HPDE6-E6E7 (cell line): Measurements from ENCODE around the gene RASSF4.

Experiments
- DNase-seq: peaks from one replicate; pipeline ENCODE4 v3.0.0; 2011; ENCODE audit warnings: missing footprints; ENCODE audit errors: extremely low spot score

The RASSF4 gene

DNA sequence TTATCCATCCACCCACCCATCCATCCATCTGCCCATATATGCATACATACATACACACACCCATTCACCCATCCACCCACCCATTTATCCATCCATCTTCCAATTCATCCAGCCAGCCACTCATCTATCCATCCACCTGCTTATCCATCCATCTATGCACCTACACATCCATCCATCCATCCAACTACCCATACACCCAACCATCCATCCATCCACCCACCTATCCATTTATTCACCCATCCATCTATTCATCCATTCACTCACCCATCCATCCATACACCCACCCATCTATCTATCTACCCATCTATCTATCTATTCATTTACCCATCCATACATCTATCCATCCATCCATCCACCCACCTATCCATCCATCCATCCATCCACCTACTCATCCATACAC is 31.1 kb upstream of the RASSF4 start:
- DNase-seq = no peak

DNA sequence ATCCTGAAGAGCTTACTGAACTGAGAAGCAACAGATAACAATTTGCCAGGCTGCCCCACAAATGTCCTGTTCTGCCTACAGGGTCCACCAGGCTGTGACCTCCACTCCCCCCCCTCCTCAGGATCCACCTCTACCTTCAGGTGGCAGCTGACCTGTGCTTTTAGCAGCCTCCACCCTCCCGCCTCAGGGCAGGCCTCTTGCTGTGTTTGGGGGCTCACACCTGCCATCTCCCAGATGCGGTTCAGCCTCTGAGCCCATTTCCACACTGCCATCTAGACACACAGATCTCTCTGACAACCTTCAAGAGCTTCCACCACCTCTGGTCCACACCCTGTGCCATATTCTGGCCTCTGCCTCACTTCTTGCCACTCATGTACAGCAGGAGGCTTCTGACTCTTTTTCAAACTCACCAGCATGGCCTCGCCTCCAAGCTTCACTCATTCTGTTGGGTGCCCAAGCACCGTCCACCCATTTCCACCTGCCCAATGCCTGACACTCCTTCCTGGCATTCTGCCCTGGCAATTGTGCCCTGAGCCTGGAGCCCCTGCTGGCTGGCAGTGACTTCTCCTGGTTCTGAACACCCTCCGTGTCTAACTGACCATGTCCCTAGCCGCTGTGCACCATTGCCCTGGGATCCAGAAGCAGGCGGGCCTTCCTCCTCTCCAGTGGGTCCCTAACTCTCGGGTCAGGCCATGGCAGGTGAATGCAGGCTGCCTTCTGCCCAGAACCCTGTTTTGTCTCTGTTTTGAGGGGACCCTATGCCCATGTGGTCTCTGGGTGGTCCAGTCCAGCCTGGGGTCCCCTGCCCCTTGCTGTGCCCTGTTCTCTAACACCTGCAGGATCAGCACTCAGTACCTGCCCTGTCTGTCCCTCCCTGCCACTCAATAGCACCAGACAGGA is 30.0 kb upstream of the RASSF4 start:
- no peak for DNase-seq

GRCh38 chr10:44930904-44931620 is 28.5 kb upstream of the RASSF4 start:
- DNase-seq = no peak

DNA sequence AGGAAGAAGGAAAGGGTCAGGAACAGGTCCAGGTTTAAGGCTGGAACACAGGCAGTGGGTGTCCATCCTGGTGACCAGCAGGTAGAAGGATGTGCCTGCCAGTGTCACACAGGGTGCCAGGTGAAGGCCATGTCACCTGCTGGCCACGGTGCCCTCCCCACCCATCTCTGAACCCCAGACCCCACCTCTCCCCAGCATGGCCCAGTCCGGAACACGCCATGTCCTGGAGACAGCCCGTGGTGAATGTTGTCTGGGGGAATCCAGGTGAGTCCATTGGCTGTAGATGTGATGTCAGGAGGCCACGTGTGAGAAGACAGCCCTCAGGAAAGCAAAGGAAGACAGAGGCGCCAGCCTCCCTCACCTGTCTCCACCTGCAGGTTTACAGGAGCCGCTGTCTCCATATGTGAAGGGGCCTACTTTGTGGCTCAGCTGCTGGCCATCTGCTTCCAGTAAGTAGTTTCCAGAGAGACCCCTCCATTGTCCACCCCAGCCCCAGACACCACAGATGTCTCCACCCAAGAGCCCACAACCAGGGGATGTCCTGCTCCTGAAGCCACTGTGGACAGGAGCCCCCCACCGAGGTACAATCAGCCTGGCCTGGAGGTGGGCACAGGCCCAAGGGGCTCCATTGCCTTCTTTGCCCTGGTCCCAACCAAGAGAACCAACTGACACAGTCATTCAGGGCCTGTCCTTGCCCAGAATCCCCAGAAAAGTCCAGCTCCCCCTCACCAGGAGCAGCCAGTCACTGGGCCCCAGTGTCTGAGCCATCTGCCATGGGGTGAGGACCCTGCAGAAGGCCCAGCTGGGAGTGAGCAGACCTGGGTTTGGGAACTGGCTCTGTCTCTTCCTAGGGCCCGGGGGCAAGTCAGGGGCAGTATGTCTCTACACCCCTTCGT is 27.7 kb upstream of the RASSF4 start:
- DNase-seq = no peak

DNA sequence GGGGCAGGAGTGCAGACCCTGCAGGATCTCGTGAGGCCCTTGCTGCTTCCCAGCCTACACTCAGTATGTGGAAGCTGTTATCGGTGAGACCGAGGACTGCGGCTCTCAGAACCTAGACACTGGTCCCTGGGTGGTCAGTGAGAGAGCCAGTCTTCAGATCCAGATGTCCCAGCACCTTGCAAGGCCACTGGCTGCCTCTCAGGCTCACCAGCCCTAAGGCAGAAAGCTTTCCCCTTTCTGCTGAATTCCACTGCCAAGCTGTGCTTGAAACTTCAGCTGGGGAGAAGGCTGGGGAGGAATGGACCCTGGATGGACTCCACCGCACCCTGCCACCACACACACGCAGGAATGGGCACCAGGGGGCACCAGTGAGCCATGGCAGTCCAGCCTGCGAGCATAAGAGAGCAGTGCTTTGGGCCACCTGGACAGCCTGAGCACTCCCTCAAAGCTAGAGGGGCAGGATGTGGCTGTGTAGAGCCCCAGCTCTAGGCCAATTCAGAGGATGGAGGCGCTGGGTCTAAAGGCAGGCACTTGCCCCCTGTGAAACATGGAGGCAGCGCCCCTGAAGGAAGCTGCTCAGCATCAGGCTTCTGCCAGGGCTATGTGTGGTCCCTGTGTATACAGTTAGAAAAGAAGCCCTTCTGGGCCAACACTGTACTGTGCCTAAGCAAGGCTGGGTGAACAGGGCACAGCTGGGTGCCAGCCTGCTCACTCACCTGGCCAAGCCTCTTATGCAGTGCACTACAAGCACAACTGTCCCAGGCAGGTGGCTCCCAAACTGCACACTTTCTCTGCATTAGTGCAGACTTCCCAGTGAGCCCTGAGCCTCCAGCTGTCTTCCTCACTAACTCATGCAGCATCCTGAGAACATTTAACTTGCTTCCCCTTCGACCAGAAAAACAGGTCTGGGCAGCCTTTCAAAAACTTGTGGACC is 26.8 kb upstream of the RASSF4 start:
- peak; percentile 49 for DNase-seq

DNA sequence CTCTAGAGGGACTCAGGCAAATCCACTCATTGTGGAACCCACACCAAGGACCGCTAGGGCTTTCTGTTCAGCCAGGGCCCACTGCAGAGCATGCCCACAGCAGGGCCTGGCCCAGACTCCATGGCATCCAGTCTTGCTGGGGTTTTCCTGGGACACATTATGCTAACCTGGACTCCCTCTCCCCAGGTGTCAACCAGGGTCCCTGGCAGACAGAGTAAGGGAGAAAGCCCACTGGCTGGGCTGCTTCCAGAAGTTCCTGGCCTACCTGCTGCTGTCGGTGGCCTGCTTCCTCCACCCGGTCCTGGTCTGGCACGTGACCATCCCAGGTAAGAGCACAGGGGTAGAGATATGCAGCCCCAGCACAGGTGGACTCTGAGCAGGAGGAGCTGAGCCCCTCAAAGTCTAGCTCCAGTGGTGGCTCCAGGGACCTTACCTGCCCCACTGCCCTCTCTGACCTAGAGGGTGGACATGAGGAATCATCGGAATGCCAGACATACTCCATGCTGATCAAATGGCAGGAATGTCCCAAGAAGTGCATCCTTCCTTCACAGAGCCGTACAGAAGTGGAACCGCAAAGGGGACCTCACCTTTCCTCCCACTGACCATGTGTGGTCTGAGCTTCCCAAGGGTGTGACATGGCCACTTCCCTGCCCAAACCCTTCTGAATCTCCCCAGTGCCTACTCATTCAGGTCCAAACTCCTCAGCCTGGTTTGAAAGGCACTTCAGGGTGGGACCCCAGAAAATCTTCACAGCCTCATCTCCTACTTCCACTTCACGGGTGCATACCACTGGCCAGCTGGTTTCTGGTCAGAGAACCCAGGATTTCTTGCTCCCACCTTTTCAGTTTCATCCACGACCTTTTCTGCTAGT is 25.9 kb upstream of the RASSF4 start:
- no peak for DNase-seq

DNA sequence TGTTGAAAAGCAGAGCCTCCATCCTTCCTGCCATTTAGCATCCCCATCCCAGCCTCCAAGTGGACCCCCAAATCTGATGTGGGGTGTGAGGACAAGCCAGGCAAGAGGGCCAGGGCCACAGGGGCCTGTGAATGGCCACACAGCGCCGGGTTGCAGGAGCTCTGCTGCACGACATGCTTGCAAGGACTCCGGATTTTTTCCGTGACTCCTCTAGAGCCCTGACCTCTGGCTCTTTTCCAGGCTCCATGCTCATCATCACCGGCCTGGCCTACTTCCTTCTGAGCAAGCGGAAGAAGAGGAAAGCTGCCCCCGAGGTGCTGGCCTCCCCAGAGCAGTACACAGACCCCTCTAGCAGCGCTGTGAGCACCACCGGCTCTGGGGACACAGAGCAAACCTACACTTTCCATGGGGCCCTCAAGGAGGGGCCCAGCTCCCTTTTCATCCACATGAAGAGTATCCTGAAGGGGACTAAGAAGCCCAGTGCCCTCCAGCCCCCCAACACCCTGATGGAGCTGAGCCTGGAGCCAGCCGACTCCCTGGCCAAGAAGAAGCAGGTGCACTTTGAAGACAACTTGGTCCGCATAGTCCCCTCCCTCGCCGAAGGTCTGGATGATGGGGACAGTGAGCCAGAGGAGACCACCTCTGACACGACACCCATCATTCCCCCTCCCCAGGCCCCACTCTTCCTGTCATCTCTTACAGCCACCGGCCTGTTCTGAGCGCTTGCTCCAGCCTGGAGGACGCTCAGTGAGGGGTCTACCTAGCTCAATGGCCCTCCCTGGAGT is 25.0 kb upstream of the RASSF4 start:
- no peak for DNase-seq

GRCh38 chr10:44935201-44935965 is 24.2 kb upstream of the RASSF4 start:
- DNase-seq = no peak

GRCh38 chr10:44935966-44936295 is 23.7 kb upstream of the RASSF4 start:
- no peak for DNase-seq

- DNase-seq = no peak
Observed at GRCh38 chr10:44936314-44936975, 23.2 kb upstream of the RASSF4 start.

- DNase-seq = no peak
Observed at GRCh38 chr10:44937196-44938005, 22.2 kb upstream of the RASSF4 start.

DNA sequence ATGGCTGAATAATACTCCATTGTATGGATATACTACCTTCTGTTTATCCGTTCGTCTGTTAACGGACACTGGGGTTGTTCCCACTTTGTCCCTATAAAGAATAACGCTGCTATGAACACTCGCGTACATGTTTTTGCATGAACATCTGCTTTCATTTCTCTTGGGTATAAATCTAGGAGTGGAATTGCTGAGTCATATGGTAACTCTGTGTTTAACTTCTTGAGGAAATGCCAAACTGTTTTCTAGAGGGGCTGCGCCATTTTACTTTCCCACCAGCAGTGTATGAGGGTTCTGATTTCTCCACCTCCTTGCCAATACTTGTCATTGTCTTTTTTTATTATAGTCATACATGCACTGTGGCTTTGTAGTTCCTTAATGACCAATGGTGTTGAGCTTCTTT is 20.6 kb upstream of the RASSF4 start:
- DNase-seq = no peak

DNA sequence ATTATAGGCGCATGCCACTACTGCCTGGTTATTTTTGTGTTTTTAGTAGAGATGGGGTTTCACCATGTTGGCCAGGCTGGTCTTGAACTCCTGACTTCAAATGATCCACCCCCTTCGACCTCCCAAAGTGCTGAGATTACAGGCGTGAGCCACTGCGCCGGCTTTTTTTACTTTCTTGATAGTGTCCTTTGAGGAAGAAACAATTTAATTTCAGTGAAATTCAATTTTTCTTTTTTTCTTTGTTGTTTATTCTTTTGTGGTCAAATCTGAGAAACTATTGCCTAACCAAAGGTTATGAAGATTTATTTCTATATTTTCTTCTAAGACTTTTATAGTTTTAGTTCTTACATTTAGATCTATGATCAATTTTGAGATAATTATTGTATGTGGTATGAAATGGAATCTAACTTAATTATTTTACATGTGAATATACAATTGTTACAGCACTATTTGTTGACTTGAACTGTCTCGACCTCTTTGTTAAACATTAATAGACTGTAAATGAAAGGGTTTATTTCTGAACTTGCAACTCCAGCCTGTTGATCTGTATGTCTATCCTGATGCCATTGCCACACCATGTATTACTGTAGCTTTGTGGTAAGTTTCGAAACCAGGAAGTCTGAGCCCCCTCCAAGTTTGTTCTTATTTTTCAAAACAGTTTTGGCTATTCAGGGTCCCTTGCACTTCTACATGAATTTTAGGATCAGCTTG is 19.8 kb upstream of the RASSF4 start:
- DNase-seq = no peak

DNA sequence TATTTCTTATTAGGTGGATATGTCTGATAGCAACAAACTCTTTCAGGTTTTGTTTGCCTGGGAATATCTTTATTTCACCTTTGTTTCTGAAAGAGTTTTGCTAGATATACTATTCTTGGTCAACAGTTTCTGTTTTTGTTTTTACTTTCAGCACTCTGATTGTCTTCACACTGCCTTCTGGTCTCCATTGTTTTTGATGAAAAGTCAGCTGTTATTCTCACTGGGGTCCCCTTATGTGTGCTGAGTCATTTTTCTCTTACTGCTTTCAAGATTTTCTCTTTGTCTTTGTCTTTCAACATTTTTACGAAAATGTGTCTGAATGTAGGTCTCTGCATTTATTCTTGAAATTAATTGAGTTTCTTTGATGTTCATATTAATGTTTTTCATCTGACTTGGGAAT is 15.2 kb upstream of the RASSF4 start:
- no peak for DNase-seq

DNA sequence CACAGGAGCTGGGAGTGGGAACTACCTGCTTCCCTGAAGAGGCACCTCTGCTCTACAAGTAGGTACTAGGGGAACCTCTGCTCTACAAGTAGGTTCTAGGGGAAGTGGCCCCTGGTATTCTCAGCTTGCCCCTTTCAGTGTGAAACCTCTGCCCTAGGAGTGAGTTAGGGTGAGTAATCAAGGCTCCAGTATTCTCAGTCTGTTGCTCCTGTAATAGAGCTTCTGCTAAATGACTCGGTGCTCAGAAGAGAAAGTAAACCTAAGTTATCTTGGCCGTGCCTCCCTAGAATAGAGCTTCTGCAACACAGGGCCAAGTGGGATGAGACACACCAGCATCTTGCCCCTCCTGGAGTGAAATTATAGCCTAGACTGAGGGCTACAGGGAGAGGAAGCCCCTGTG is 13.4 kb upstream of the RASSF4 start:
- no peak for DNase-seq

GRCh38 chr10:44947371-44948152 is 12.0 kb upstream of the RASSF4 start:
- no peak for DNase-seq
